GM19043 (cell line): ENCODE data around the gene ENPP4.

ENCODE experiments used
- ATAC-seq: cut with Tn5 transposase; IDR thresholded peaks from one replicate; pipeline ENCODE4 v1.9.1; 2021; ENCODE audit warnings: low read depth; ENCODE audit not compliant: unreplicated experiment

Gene ENPP4

DNA sequence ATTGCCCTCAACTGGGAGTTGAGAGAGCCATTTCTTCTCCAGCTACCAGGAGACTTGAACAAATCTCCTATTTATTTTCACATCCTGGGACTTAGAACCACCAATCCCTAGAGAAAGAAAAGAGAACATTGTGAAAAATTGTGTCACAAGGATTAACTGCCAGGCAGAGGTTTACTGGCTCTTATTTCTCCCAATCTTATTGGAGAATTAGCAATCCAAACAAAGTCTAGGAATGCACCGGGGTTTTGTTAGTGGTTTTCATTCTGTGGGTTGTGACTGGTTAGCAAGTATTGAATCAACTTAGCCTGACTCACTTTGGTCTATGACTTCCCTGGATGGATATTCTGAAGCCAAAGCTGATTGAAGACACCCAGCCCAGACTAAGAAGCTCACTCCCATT is 62.2 kb downstream of the ENPP4 start:
- no peak for ATAC-seq
